HCT116 (cell line): ENCODE measurements around the gene SF3B6.

Source experiments
- ATF3 ChIP-seq: IDR thresholded peaks from 2 replicates; pipeline ENCODE4 v1.6.1; 2012
- CEBPB ChIP-seq: IDR thresholded peaks from 2 replicates; pipeline ENCODE4 v1.6.1; 2012; ENCODE audit warnings: low read depth
- CTCF ChIP-seq, 3 experiments: fragments of 200-600 bp in 1 of 3; sonication (generic) in 1 of 3; IDR thresholded peaks in 2 of 3; conservative IDR thresholded peaks in 1 of 3; 2 replicates each; pipeline ENCODE4 v1.5.1; 2012 to 2017; ENCODE audit warnings: low read depth in 2 of 3, low read length in 2 of 3, antibody characterized with exemption in 1 of 3, borderline replicate concordance in 1 of 3, control low read depth in 1 of 3, mild to moderate bottlenecking in 1 of 3, mixed read lengths in 1 of 3, mixed run types in 1 of 3, moderate library complexity in 1 of 3; ENCODE audit not compliant: insufficient read depth in 1 of 3
- EZH2 ChIP-seq: fragments of 200-600 bp; sonication (generic); IDR thresholded peaks from 2 replicates; pipeline ENCODE4 v1.6.1; 2017; ENCODE audit warnings: antibody characterized with exemption, mixed run types
- EZH2phosphoT487 ChIP-seq: fragments of 200-600 bp; IDR thresholded peaks from 2 replicates; pipeline ENCODE4 v1.6.1; 2018; ENCODE audit warnings: antibody characterized with exemption, borderline replicate concordance
- POLR2AphosphoS5 ChIP-seq: IDR thresholded peaks from 2 replicates; pipeline ENCODE4 v1.6.1; 2011; ENCODE audit warnings: mild to moderate bottlenecking, low read depth, low read length, moderate library complexity
- RAD21 ChIP-seq: IDR thresholded peaks from 2 replicates; pipeline ENCODE4 v1.6.1; 2012; ENCODE audit warnings: low read depth, mild to moderate bottlenecking
- REST ChIP-seq: IDR thresholded peaks from 2 replicates; pipeline ENCODE4 v1.6.1; 2012; ENCODE audit warnings: low read depth
- TCF7L2 ChIP-seq: IDR thresholded peaks from 2 replicates; pipeline ENCODE4 v1.7.0; 2011; ENCODE audit warnings: borderline replicate concordance, inconsistent platforms; ENCODE audit not compliant: insufficient read depth, insufficient read length; ENCODE audit errors: extremely low read depth
- YY1 ChIP-seq: IDR thresholded peaks from 2 replicates; pipeline ENCODE4 v1.6.1; 2011; ENCODE audit warnings: low read length, low read depth, moderate library complexity, mild to moderate bottlenecking; ENCODE audit not compliant: insufficient replicate concordance; ENCODE audit errors: extremely low read depth
- ZFX ChIP-seq: fragments of 450-650 bp; IDR thresholded peaks from 2 replicates; pipeline ENCODE4 v1.6.1; 2017

GRCh38 chr2:24088821-24089359 lies 12.8 kb upstream of the SF3B6 start:
- TF ChIP-seq CTCF (IDR thresholded peaks at IDR 0.05 in 2 of 3, conservative IDR thresholded peaks at IDR 0.05 in 1 of 3; ENCODE audit: borderline replicate concordance in 1 of 3, insufficient read depth in 1 of 3, low read depth in 2 of 3, low read length in 2 of 3) (no peak), CEBPB (no peak), TCF7L2 (no peak), EZH2phosphoT487 (no peak), EZH2 (no peak), REST (no peak), ZFX (no peak), RAD21 (no peak), ATF3 (no peak), POLR2AphosphoS5 (no peak), YY1 (no peak)
